Gastroesophageal sphincter (tissue), 2 donors: Measurements from ENCODE around the gene ISCU.

Experiments
- EP300 ChIP-seq: sonication (generic); formaldehyde crosslinking; IDR thresholded peaks from one replicate; pipeline ENCODE4 v1.6.1; 2017; ENCODE audit warnings: antibody characterized with exemption, mild to moderate bottlenecking
- POLR2A ChIP-seq, 2 donors: fragments of 450-650 bp; IDR thresholded peaks; one replicate each; pipeline ENCODE4 v1.6.1; 2017; ENCODE audit warnings: antibody characterized with exemption in 2 of 2, mild to moderate bottlenecking in 2 of 2, moderate library complexity in 1 of 2
- POLR2AphosphoS5 ChIP-seq: sonication (generic); formaldehyde crosslinking; IDR thresholded peaks from one replicate; pipeline ENCODE4 v1.6.1; 2017; ENCODE audit warnings: antibody characterized with exemption

- TF ChIP-seq POLR2A (IDR thresholded peaks at IDR 0.05) = no peak
- no peak for TF ChIP-seq POLR2AphosphoS5
- no peak for TF ChIP-seq EP300
Observed at GRCh38 chr12:108597559-108598471, 35.4 kb downstream of the ISCU start, which contains the start of gene TMEM119.
